ENCODE data around the gene ETV4. TPM values are rescaled to one million over a fixed set of nuclear protein-coding genes. Genes with fewer than 3 reads are reported as not detected.
"Not testable (repeated sequence)": the region's sequence is repeated elsewhere in the genome, so short reads cannot be mapped to it uniquely, and the experiment has no call there.

ETV4 gene
- total RNA-seq, 2 experiments from 2014 or later, result 1.4 to 1.9 TPM

- intact Hi-C loops (cut with micrococcal nuclease), result no loop called here
- no peaks in the 10 kb centered on the region for H3K9me3 Mint-ChIP-seq
- H3K4me3 Mint-ChIP-seq, result no peak overlapping the region
- peaks cover 8% of the 10 kb centered on the region for H3K4me1 Mint-ChIP-seq (ENCODE audit: low read depth)
- CTCF ChIA-PET, result interaction anchor here (0.8 to 1.8 kb wide), 3 partner anchors 20 to 156 kb away, joined by 4 to 5 read pairs (median 5); partner anchors contain the start of gene DHX8
- no peaks in the 10 kb centered on the region for H3K27me3 Mint-ChIP-seq (ENCODE audit: low read depth)
- peak; percentile 35 for DNase-seq
- H3K27ac Mint-ChIP-seq, result no peak overlapping the region
- H3K36me3 Mint-ChIP-seq (ENCODE audit: low read depth), result peaks cover 27% of the 10 kb centered on the region
Measured at GRCh38 chr17:43517615-43518386, 28.3 kb downstream of the ETV4 start.

GRCh38 chr17:43517161-43517560 is 29.0 kb downstream of the ETV4 start:
- no peak for DNase-seq
- CTCF ChIA-PET, result interaction anchor here (0.6 to 1.8 kb wide), 2 partner anchors 33 to 549 kb away, joined by 4 to 5 read pairs; partner anchors contain the start of gene DHX8
- H3K9me3 Mint-ChIP-seq, result no peaks in the 10 kb centered on the region
- H3K4me3 Mint-ChIP-seq, result no peak overlapping the region
- H3K36me3 Mint-ChIP-seq (ENCODE audit: low read depth), result peaks cover 34% of the 10 kb centered on the region
- no peaks in the 10 kb centered on the region for H3K27me3 Mint-ChIP-seq (ENCODE audit: low read depth)
- peaks cover 8% of the 10 kb centered on the region for H3K4me1 Mint-ChIP-seq (ENCODE audit: low read depth)
- no peak overlapping the region for H3K27ac Mint-ChIP-seq
- intact Hi-C loops (cut with micrococcal nuclease), result no loop called here

GRCh38 chr17:43515656-43516055 is 30.5 kb downstream of the ETV4 start:
- Mint-ChIP-seq H3K4me1 (ENCODE audit: low read depth) (peaks cover 8% of the 10 kb centered on the region), H3K27ac (no peak overlapping the region), H3K9me3 (no peaks in the 10 kb centered on the region), H3K4me3 (no peak overlapping the region), H3K27me3 (ENCODE audit: low read depth) (no peaks in the 10 kb centered on the region), H3K36me3 (ENCODE audit: low read depth) (peaks cover 30% of the 10 kb centered on the region)
- intact Hi-C loops (cut with micrococcal nuclease), result no loop called here
- CTCF ChIA-PET, result interaction anchor here (0.9 to 1.1 kb wide), 2 partner anchors 61 to 158 kb away, joined by 4 read pairs; no protein-coding TSS in a partner anchor
- DNase-seq, result no peak

- H3K27ac Mint-ChIP-seq; H3K27me3 Mint-ChIP-seq (ENCODE audit: low read depth); CTCF ChIA-PET; H3K9me3 Mint-ChIP-seq; H3K4me3 Mint-ChIP-seq; DNase-seq; H3K4me1 Mint-ChIP-seq (ENCODE audit: low read depth); intact Hi-C loops (cut with micrococcal nuclease): not testable (repeated sequence)
- peaks cover 33% of the 10 kb centered on the region for H3K36me3 Mint-ChIP-seq (ENCODE audit: low read depth)
Measured at GRCh38 chr17:43511199-43511598, 34.9 kb downstream of the ETV4 start.

DNA sequence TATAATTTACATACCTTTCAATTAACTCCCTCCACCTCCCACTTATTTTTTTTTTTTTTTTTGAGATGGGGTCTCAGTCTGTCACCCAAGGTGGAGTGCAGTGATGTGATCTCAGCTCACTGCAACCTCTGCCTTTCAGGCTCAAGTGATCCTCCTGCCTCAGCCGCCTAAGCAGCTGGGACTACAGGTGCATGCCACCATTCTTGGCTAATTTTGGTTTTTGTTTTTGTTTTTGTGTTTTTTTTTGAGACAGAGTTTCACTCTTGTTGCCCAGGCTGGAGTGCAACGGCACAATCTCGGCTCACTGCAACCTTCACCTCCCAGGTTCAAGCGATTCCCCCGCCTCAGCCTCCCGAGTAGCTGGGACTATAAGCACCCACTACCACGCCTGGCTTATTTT is 36.7 kb downstream of the ETV4 start:
- H3K36me3 Mint-ChIP-seq (ENCODE audit: low read depth), result peaks cover 40% of the 10 kb centered on the region
- CTCF ChIA-PET, result interaction anchor here (0.7 kb wide), 1 partner anchor 191 kb away, joined by 3 read pairs; no protein-coding TSS in a partner anchor
- H3K27ac Mint-ChIP-seq; H3K4me3 Mint-ChIP-seq; intact Hi-C loops (cut with micrococcal nuclease); H3K9me3 Mint-ChIP-seq; DNase-seq; H3K4me1 Mint-ChIP-seq (ENCODE audit: low read depth); H3K27me3 Mint-ChIP-seq (ENCODE audit: low read depth): not testable (repeated sequence)

GRCh38 chr17:43490621-43491020 is 55.5 kb downstream of the ETV4 start:
- intact Hi-C loops (cut with micrococcal nuclease), result no loop called here
- Mint-ChIP-seq H3K27me3 (ENCODE audit: low read depth) (no peaks in the 10 kb centered on the region), H3K4me3 (no peak overlapping the region), H3K36me3 (ENCODE audit: low read depth) (peaks cover 23% of the 10 kb centered on the region), H3K9me3 (no peaks in the 10 kb centered on the region), H3K27ac (no peak overlapping the region), H3K4me1 (ENCODE audit: low read depth) (peaks cover 12% of the 10 kb centered on the region)
- DNase-seq, result no peak
- CTCF ChIA-PET, result interaction anchor here (0.6 to 1.3 kb wide), 2 partner anchors 86 to 97 kb away, joined by 4 read pairs; no protein-coding TSS in a partner anchor

GRCh38 chr17:43483674-43484551 is 62.2 kb downstream of the ETV4 start, which contains the start of gene DHX8:
TSS of gene DHX8 (plus strand) at chr17:43483975. CDS start at chr17:43484038, 63 bp downstream.
- peaks cover 27% of the 10 kb centered on the region for H3K4me1 Mint-ChIP-seq (ENCODE audit: low read depth)

GRCh38 chr17:43482103-43483012 is 63.8 kb downstream of the ETV4 start:
- Mint-ChIP-seq H3K27me3 (ENCODE audit: low read depth) (no peaks in the 10 kb centered on the region), H3K36me3 (ENCODE audit: low read depth) (peaks cover 3% of the 10 kb centered on the region), H3K9me3 (no peaks in the 10 kb centered on the region), H3K4me3 (no peak overlapping the region), H3K4me1 (ENCODE audit: low read depth) (peaks cover 24% of the 10 kb centered on the region), H3K27ac (no peak overlapping the region)
- DNase-seq, result no peak
- intact Hi-C loops (cut with micrococcal nuclease), result loop anchor here (1.0 to 10.0 kb wide), 6 partner anchors 88 to 532 kb away; partner anchors contain the start of genes IFI35 and TMEM101
- CTCF ChIA-PET, result interaction anchor here (0.6 to 5.7 kb wide), 14 partner anchors 12 to 458 kb away, joined by 3 to 192 read pairs (median 4); partner anchors contain the start of gene ARL4D

More at GRCh38 chr17:43483674-43484551, 62.2 kb downstream of the ETV4 start, which contains the start of gene DHX8:
- Mint-ChIP-seq H3K27ac (peak within 1 kb of the TSS; percentile 92), H3K9me3 (no peaks in the 10 kb centered on the region), H3K4me3 (peak within 1 kb of the TSS; percentile 96), H3K36me3 (ENCODE audit: low read depth) (peaks cover 3% of the 10 kb centered on the region), H3K27me3 (ENCODE audit: low read depth) (no peaks in the 10 kb centered on the region)
- CTCF ChIA-PET, result interaction anchor here (0.6 to 5.7 kb wide), 35 partner anchors 9 to 486 kb away, joined by 3 to 192 read pairs (median 5); partner anchors contain the start of genes ARL4D, ETV4 and RPL27
- DNase-seq, result peak; percentile 99
- intact Hi-C loops (cut with micrococcal nuclease), result loop anchor here (1.0 to 10.0 kb wide), 6 partner anchors 90 to 531 kb away; partner anchors contain the start of genes IFI35 and TMEM101

- intact Hi-C loops (cut with micrococcal nuclease), result loop anchor here (10.0 kb wide), 1 partner anchor 535 kb away; the partner anchor contains the start of gene TMEM101
- peaks cover 11% of the 10 kb centered on the region for H3K4me1 Mint-ChIP-seq (ENCODE audit: low read depth)
- no peak for DNase-seq
- H3K36me3 Mint-ChIP-seq (ENCODE audit: low read depth), result peaks cover 3% of the 10 kb centered on the region
- no peaks in the 10 kb centered on the region for H3K27me3 Mint-ChIP-seq (ENCODE audit: low read depth)
- CTCF ChIA-PET, result interaction anchor here (0.5 kb wide), 1 partner anchor 110 kb away, joined by 4 read pairs; no protein-coding TSS in a partner anchor
- no peaks in the 10 kb centered on the region for H3K9me3 Mint-ChIP-seq
- H3K27ac Mint-ChIP-seq, result no peak overlapping the region
- H3K4me3 Mint-ChIP-seq, result no peak overlapping the region
Measured at GRCh38 chr17:43479948-43480347, 66.2 kb downstream of the ETV4 start.

Data from activated naive CD4-positive, alpha-beta T cell treated with anti-CD3 and anti-CD28 coated beads for 36 hours (primary cell).